HCT116 (cell line): Measurements from ENCODE around the gene RAB8A. TPM values are rescaled to one million over a fixed set of nuclear protein-coding genes. Genes with fewer than 3 reads are reported as not detected.

Experiments
- ATAC-seq: fragments of 200-7000 bp; cut with Tn5 transposase; 2 replicates; pipeline ENCODE4 v1.9.1; 2020; ENCODE audit warnings: mild to moderate bottlenecking, moderate library complexity
- BruUV-seq: library from RNA; stranded (reverse); fragments of 400-500 nt; replicated peaks from 2 replicates; lab custom pipeline; 2021; lab: Mats Ljungman, UMichigan
- CTCF ChIA-PET: fragments of 300-600 bp; sonication (Branson Sonifier 250); formaldehyde crosslinking; loops from one replicate; lab custom pipeline; 2021; ENCODE audit warnings: antibody characterized with exemption; lab: Charles Lee
- POLR2A ChIA-PET: fragments of 300-600, 350-600 bp; sonication (Branson Sonifier 250); formaldehyde crosslinking; loops from one replicate; lab custom pipeline; 2021; ENCODE audit warnings: antibody characterized with exemption; lab: Charles Lee
- RAD21 ChIA-PET, 2 experiments: fragments of 300-600 bp; sonication (Branson Sonifier 250); formaldehyde crosslinking; loops; one replicate each; lab custom pipeline; 2023; ENCODE audit warnings: low total read pairs in 2 of 2; ENCODE audit not compliant: uncharacterized antibody in 2 of 2, unreplicated experiment in 2 of 2, low non-redundant PET in 1 of 2; lab: Charles Lee
- DNase-seq: peaks from one replicate; pipeline ENCODE4 v3.0.0-alpha.2; 2010; ENCODE audit warnings: low read depth, low spot score
- H2AFZ ChIP-seq: fragments of 200-600 bp; shearing (Covaris generic), sonication (generic); 2 replicates; pipeline ENCODE4 v1.6.1; 2017; ENCODE audit warnings: low read depth, mixed run types, mixed read lengths, antibody characterized with exemption, low read length; ENCODE audit not compliant: poor library complexity, severe bottlenecking
- H3K27ac ChIP-seq: 2 replicates; pipeline ENCODE4 v1.5.1; 2012; ENCODE audit warnings: low read depth, low read length
- H3K27me3 ChIP-seq: fragments of 200-600 bp; sonication (generic); 2 replicates; pipeline ENCODE4 v1.6.1; 2016; ENCODE audit warnings: mixed run types, low read length, mixed read lengths; ENCODE audit not compliant: insufficient read depth
- H3K36me3 ChIP-seq, 2 experiments: fragments of 200-500 bp in 1 of 2; fragments of 200-600 bp in 1 of 2; sonication (Bioruptor generic) in 1 of 2; sonication (generic) in 1 of 2; 2 replicates each; pipeline versions ENCODE4 v1.5.1 to v1.6.1; 2014 to 2016; ENCODE audit warnings: low read length in 2 of 2, inconsistent platforms in 1 of 2, mixed read lengths in 1 of 2, mixed run types in 1 of 2; ENCODE audit not compliant: insufficient read depth in 2 of 2, control insufficient read depth in 1 of 2
- H3K4me1 ChIP-seq, 2 experiments: fragments of 200-600 bp in 1 of 2; sonication (generic) in 1 of 2; 2 replicates each; pipeline versions ENCODE4 v1.5.1 to v1.6.1; 2012 to 2017; ENCODE audit warnings: low read length in 2 of 2, inconsistent platforms in 1 of 2, mild to moderate bottlenecking in 1 of 2, mixed read lengths in 1 of 2, mixed run types in 1 of 2, moderate library complexity in 1 of 2; ENCODE audit not compliant: insufficient read depth in 2 of 2, control insufficient read depth in 1 of 2
- H3K4me2 ChIP-seq: fragments of 200-600 bp; sonication (generic); 2 replicates; pipeline ENCODE4 v1.6.1; 2017; ENCODE audit warnings: mixed run types, low read length, mixed read lengths
- H3K4me3 ChIP-seq, 2 experiments: fragments of 200-600 bp in 1 of 2; sonication (generic) in 1 of 2; replicated peaks in 1 of 2; 2 replicates each; pipeline ENCODE4 v1.5.1; 2011 to 2016; ENCODE audit warnings: low read length in 2 of 2, control low read depth in 1 of 2, low read depth in 1 of 2, mild to moderate bottlenecking in 1 of 2, mixed read lengths in 1 of 2, mixed run types in 1 of 2
- H3K79me2 ChIP-seq: fragments of 200-600 bp; sonication (generic); 2 replicates; pipeline ENCODE4 v1.6.1; 2017; ENCODE audit warnings: mild to moderate bottlenecking, mixed run types, low read length, moderate library complexity, mixed read lengths; ENCODE audit not compliant: insufficient read depth
- H3K9ac ChIP-seq: fragments of 200-600 bp; sonication (generic); 2 replicates; pipeline ENCODE4 v1.6.1; 2016; ENCODE audit warnings: low read length, mixed read lengths
- H3K9me2 ChIP-seq: fragments of 200-600 bp; sonication (generic), shearing (Covaris generic); 2 replicates; pipeline ENCODE4 v1.6.1; 2017; ENCODE audit warnings: mixed run types, mild to moderate bottlenecking, moderate library complexity; ENCODE audit not compliant: insufficient read depth
- H3K9me3 ChIP-seq, 2 experiments: fragments of 200-500 bp in 1 of 2; fragments of 200-600 bp in 1 of 2; sonication (Bioruptor generic) in 1 of 2; sonication (generic) in 1 of 2; 2 replicates each; pipeline ENCODE4 v1.6.1; 2014 to 2017; ENCODE audit warnings: low read length in 2 of 2, mixed read lengths in 2 of 2, inconsistent platforms in 1 of 2, low read depth in 1 of 2, mild to moderate bottlenecking in 1 of 2, mixed run types in 1 of 2, moderate library complexity in 1 of 2; ENCODE audit not compliant: control insufficient read depth in 1 of 2, insufficient read depth in 1 of 2
- H4K20me1 ChIP-seq: fragments of 200-600 bp; sonication (generic), shearing (Covaris generic); 2 replicates; pipeline ENCODE4 v1.6.1; 2017; ENCODE audit warnings: mixed run types, mild to moderate bottlenecking, moderate library complexity; ENCODE audit not compliant: insufficient read depth
- ATF3 ChIP-seq: IDR thresholded peaks from 2 replicates; pipeline ENCODE4 v1.6.1; 2012
- POLR2AphosphoS5 ChIP-seq: IDR thresholded peaks from 2 replicates; pipeline ENCODE4 v1.6.1; 2011; ENCODE audit warnings: mild to moderate bottlenecking, low read depth, low read length, moderate library complexity
- ZFX ChIP-seq: fragments of 450-650 bp; IDR thresholded peaks from 2 replicates; pipeline ENCODE4 v1.6.1; 2017
- intact Hi-C: fragments of 100-400 bp; cut with micrococcal nuclease; formaldehyde crosslinking; loops from 2 replicates; pipeline ENCODE4 v1.10.0; 2022
- total RNA-seq: library from RNA; stranded (reverse); gene quantifications from one replicate; pipeline ENCODE4 v1.2.1, GENCODE V29; 2021; ENCODE audit not compliant: unreplicated experiment
- TF ChIP-seq, protein P1 (sequence below): IDR thresholded peaks from 2 replicates; pipeline ENCODE4 v1.6.1; 2011; ENCODE audit warnings: mild to moderate bottlenecking, low read length, moderate library complexity; ENCODE audit not compliant: insufficient replicate concordance; ENCODE audit errors: extremely low read depth
- TF ChIP-seq, protein P2 (sequence below): IDR thresholded peaks from 2 replicates; pipeline ENCODE4 v1.6.1; 2012

Gene RAB8A
- total RNA-seq, 1 experiment from 2014 or later = 116 TPM

DNA sequence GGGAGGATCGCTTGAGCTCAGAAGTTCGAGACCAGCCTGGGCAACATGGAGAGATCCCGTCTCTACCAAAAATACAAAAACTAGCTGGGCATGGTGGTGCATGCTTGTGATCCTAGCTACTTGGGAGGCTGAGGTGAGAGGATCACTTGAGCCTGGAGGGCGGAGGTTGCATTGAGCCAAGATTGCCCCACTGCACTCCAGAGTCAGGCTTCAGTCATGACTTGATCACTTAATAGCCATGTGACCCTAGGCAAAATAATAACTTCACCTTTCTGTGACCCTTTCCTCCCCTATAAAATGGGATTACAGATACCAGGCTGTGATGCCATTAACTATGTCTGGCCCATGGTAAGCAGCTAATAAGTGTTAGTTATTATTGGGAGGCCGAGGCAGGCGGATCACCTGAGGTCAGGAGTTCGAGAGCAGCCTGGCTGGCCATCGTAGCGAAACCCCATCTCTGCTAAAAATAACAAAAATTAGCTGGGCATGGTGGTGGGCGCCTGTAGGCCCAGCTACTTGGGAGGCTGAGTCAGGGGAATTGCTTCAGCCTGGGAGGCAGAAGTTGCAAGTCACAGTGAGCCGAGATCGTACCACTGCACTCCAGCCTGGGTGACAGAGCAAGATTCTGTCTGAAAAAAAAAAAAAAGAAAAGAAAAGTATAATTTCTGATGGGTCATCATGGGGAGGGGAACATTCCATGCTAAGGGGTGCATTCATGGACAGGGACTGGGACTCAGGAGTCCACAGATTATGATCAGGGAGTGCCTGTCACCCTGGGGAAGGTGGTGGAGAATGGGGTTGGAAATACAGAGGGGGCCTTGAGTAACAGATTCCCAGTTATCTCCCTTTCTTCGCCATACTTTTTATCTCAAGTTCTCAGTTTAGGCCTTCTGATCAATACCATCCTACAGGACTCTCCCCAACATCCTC is 19.9 kb upstream of the RAB8A start:
- no peak overlapping the region for H3K4me2 ChIP-seq
- no peaks in the 10 kb centered on the region for H3K9me2 ChIP-seq
- DNase-seq = no peak
- H3K27ac ChIP-seq = no peak overlapping the region
- H4K20me1 ChIP-seq = no peaks in the 10 kb centered on the region
- peaks cover 38% of the 10 kb centered on the region; the same call in 1 of the 2 replicates for H3K79me2 ChIP-seq
- no peak overlapping the region for H3K9ac ChIP-seq
- intact Hi-C loops = no loop called here
- H2AFZ ChIP-seq = no peak overlapping the region
- no peaks in the 10 kb centered on the region for H3K27me3 ChIP-seq
- no peak for ATAC-seq
- peaks cover 0 to 5% of the 10 kb centered on the region in 2 experiments; a peak in 2 of 4 replicates for H3K4me1 ChIP-seq
- no TSS peak for BruUV-seq
- H3K9me3 ChIP-seq = no peaks in the 10 kb centered on the region
- no peak overlapping the region for H3K4me3 ChIP-seq
- ChIA-PET CTCF (interaction anchor here (1.0 kb wide), 1 partner anchor 19 kb away, joined by 4 read pairs; no protein-coding TSS in a partner anchor), RAD21 (no interaction called here), POLR2A (no interaction called here)
- TF ChIP-seq, protein P1, sequence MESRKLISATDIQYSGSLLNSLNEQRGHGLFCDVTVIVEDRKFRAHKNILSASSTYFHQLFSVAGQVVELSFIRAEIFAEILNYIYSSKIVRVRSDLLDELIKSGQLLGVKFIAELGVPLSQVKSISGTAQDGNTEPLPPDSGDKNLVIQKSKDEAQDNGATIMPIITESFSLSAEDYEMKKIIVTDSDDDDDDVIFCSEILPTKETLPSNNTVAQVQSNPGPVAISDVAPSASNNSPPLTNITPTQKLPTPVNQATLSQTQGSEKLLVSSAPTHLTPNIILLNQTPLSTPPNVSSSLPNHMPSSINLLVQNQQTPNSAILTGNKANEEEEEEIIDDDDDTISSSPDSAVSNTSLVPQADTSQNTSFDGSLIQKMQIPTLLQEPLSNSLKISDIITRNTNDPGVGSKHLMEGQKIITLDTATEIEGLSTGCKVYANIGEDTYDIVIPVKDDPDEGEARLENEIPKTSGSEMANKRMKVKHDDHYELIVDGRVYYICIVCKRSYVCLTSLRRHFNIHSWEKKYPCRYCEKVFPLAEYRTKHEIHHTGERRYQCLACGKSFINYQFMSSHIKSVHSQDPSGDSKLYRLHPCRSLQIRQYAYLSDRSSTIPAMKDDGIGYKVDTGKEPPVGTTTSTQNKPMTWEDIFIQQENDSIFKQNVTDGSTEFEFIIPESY = no peak
- no peak for TF ChIP-seq ATF3
- no peak for TF ChIP-seq ZFX
- TF ChIP-seq, protein P2, sequence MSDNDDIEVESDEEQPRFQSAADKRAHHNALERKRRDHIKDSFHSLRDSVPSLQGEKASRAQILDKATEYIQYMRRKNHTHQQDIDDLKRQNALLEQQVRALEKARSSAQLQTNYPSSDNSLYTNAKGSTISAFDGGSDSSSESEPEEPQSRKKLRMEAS = no peak
- TF ChIP-seq POLR2AphosphoS5 = no peak
- H3K36me3 ChIP-seq = peaks cover 56 to 72% of the 10 kb centered on the region in 2 experiments
